GM21528 (cell line): Measurements from ENCODE around the gene INAFM1.

Experiments
- ATAC-seq: cut with Tn5 transposase; IDR thresholded peaks from one replicate; pipeline ENCODE4 v1.9.1; 2021; ENCODE audit warnings: mild to moderate bottlenecking, moderate library complexity; ENCODE audit not compliant: unreplicated experiment, low FRiP score

The INAFM1 gene

GRCh38 chr19:47306303-47306702, 31.6 kb downstream of the INAFM1 start:
- ATAC-seq: no peak

GRCh38 chr19:47309038-47309437, 34.4 kb downstream of the INAFM1 start:
- no peak for ATAC-seq

DNA sequence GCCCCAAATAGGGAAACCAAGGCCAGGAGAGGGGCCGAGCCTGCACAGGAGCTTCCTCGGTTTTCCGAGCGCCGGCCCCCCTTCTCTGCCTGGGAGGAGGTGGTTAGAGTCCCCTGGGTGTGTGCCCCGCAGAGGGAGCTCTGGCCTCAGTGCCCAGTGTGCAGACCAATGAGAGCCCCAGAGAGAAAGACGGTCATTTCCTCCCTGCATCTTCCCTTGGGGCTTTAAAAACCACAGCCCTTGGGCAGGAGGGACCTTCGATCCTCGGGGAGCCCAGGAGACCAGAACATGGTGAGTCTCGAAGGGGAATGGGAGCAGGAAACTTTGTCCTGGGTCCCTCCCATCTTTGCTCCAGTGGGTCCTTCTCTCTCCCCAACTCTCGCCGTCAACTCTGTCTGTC, 34.9 kb downstream of the INAFM1 start, which contains the start of gene C5AR1:
Gene C5AR1, plus strand, starts transcription at position 254 of the 400 bp plus-strand sequence. Its CDS starts 35 bp downstream, at position 289.
- ATAC-seq: no peak

- no peak for ATAC-seq
Observed at GRCh38 chr19:47310323-47310722, 35.6 kb downstream of the INAFM1 start.

GRCh38 chr19:47310819-47311218, 36.1 kb downstream of the INAFM1 start:
- ATAC-seq: no peak

GRCh38 chr19:47312366-47313006, 37.8 kb downstream of the INAFM1 start:
- ATAC-seq: no peak

DNA sequence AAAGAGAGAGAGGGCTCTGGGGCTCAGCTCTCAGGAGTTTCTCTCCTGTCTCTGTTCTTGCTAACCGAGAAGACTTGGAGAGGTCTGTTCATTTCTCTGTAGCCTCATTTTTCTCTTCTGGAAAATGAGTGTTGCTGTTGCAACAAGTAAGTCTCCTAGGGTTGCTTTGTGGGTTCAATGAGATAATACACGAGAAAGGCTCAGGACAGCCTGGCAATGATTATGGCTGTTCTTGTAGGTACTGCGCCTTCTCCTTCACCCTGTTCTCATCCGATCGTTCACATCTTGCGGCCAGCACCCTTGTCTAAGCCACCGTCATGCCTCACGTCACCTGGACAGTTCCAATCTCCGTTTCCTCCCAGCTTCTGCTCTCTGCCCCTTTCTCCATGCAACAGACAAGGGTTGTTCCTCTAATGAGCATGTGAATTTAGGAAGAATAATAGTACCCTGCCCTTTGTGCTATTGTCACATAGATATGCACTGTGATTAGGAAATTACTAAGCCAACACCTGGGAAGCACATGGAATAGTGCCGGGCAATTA, 39.1 kb downstream of the INAFM1 start:
- ATAC-seq: no peak

DNA sequence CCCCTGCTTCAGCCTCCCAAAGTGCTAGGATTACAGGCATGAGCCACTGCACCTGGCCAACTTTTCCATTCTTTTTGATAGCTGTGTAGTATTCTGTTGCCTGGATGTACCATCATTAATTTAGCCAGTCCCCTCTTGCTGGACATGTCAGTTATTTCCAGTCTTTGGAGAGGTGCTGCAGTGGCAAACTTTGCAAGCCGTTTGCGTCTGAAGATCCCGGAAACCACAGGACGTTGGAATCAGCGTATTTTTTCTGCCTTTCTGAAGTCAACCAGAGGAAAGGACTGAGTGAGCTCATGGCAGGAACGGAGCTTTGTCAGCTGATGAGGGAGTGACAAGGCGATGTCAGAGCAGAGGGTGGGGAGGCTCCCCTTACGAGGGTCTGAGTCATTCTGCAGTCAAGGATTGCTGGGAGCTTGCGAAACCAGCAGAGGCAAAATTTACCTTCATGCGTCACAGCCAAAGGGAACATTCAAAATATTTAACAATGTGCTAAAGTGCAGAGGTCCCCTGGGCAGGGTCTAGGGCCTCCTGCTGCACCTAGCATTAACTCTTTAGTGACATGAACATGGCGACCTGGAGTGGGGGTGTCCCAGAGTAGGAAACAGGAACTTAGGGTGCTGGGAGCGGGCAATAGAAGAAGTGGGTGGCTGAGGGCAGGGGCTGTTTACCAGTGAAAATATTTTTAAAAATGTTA, 40.6 kb downstream of the INAFM1 start:
- ATAC-seq: no peak

- no peak for ATAC-seq
Observed at GRCh38 chr19:47316513-47316912, 41.8 kb downstream of the INAFM1 start.

DNA sequence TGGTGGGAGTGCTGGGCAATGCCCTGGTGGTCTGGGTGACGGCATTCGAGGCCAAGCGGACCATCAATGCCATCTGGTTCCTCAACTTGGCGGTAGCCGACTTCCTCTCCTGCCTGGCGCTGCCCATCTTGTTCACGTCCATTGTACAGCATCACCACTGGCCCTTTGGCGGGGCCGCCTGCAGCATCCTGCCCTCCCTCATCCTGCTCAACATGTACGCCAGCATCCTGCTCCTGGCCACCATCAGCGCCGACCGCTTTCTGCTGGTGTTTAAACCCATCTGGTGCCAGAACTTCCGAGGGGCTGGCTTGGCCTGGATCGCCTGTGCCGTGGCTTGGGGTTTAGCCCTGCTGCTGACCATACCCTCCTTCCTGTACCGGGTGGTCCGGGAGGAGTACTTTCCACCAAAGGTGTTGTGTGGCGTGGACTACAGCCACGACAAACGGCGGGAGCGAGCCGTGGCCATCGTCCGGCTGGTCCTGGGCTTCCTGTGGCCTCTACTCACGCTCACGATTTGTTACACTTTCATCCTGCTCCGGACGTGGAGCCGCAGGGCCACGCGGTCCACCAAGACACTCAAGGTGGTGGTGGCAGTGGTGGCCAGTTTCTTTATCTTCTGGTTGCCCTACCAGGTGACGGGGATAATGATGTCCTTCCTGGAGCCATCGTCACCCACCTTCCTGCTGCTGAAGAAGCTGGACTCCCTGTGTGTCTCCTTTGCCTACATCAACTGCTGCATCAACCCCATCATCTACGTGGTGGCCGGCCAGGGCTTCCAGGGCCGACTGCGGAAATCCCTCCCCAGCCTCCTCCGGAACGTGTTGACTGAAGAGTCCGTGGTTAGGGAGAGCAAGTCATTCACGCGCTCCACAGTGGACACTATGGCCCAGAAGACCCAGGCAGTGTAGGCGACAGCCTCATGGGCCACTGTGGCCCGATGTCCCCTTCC, 45.5 kb downstream of the INAFM1 start:
- no peak for ATAC-seq

DNA sequence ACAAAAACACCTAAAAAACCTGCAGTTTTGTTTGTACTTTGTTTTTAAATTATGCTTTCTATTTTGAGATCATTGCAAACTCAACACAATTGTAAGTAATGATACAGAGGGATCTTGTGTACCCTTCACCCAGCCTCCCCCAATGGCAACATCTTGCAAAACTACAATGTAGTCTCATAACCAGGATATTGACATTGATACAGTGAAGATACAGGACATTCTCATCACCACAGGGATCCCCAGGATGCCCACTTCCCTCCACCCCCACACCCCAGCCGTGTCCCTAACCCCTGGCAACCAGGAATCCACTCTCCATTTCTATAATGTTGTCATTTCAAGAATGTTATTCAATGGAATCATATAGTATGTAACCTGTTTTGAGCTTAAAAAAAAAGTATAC, 46.9 kb downstream of the INAFM1 start:
- ATAC-seq: no peak

DNA sequence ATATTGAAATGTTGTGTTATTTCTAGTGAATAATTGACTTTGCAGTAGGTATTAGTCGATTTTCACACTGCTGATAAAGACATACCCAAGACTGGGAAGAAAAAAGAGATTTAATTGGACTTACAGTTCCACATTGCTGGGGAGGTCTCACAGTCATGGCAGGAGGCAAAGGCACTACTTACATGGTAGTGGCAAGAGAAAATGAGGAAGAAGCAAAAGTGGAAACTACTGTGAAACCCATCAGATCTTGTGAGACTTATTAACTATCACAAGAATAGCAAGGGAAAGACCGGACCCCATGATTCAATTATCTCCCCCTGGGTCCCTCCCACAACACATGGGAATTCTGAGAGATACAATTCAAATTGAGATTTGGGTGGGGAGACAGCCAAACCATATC, 47.4 kb downstream of the INAFM1 start:
- ATAC-seq: no peak

DNA sequence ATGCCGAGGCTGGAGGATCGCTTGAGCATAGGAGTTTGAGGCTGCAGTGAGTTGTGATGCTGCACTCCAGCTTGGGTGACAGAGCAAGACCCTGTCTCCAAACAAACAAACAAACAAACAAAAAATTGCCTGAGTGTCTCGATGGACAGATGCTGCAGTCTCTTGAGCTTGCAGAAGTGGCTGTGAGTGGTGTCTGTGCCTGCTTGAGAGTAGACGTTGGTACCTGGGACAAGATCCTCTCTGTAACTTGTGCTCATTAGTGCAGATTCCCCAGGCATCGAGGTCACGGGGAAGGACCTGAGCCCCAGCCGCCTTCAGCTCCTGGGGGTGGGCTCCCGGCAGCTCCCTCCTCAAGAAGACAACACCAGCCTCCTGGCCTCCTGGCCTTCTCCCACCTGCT, 48.7 kb downstream of the INAFM1 start:
- no peak for ATAC-seq

DNA sequence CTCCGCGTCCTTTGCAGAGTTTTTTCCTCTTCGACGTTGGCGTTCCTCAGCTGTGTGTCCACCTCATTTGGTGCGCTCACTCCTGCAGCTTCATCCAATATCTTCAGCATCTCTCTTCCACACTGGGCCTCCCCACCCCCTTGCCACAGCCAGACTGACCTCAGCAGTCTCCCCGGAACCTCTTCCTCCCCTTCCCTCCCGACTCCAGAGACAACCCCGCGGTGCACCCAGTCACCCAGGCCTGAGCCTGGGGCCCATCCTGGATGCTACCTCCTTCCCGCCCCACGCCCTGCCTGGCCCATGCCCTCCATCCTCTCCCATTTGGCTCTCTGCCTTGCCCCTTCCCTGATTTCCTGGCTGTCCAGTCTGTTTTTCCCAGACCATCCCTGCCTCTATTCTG, 49.2 kb downstream of the INAFM1 start:
- no peak for ATAC-seq

DNA sequence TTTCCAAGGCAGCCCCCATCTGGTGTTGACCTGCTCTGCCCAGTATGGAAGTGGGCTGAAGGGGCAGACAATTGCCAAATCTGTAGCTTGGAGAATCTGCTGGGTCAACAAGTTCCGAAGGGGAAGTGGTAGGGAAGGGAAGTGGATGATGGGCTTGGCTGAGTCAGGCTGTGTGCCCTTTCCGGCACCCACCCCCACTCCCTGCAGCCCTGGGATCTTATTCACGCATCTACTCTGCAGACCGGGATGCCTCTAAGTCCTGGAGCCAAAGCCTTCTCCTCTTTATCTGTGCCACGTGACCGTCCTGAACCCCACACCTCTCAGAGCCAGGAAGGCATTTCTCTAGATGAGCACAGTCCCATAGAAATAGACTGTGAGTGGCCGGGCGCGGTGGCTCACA, 49.8 kb downstream of the INAFM1 start:
- ATAC-seq: no peak
